OCI-LY7 (cell line): ENCODE measurements around the gene ANO6. TPM values are rescaled to one million over a fixed set of nuclear protein-coding genes. Genes with fewer than 3 reads are reported as not detected.
A peak's percentile ranks its signal among the peaks of the same experiment; 100 is the strongest.

ENCODE experiments used
- BruUV-seq: library from RNA; stranded (reverse); fragments of 400-500 nt; replicated peaks from 2 replicates; lab custom pipeline; 2021; lab: Mats Ljungman, UMichigan
- CTCF ChIA-PET: fragments of 300-600 bp; sonication (Branson Sonifier 250); formaldehyde crosslinking; loops from one replicate; lab custom pipeline; 2022; ENCODE audit warnings: antibody characterized with exemption; ENCODE audit not compliant: unreplicated experiment; lab: Charles Lee
- POLR2A ChIA-PET: fragments of 300-600 bp; sonication (Branson Sonifier 250); formaldehyde crosslinking; loops from one replicate; lab custom pipeline; 2022; ENCODE audit warnings: antibody characterized with exemption; lab: Charles Lee
- DNase-seq: peaks from one replicate; pipeline ENCODE4 v3.0.0-alpha.2; 2015; ENCODE audit warnings: low spot score
- H2AFZ ChIP-seq: fragments of 200-600 bp; sonication (generic), shearing (Covaris generic); 2 replicates; pipeline ENCODE4 v1.6.1; 2014; ENCODE audit warnings: mild to moderate bottlenecking, antibody characterized with exemption, low read length, moderate library complexity
- H3K27ac ChIP-seq: fragments of 200-600 bp; sonication (generic); 2 replicates; pipeline ENCODE4 v1.5.1; 2014; ENCODE audit warnings: mixed run types, low read depth, mild to moderate bottlenecking, moderate library complexity, low read length, inconsistent platforms; ENCODE audit not compliant: poor library complexity, severe bottlenecking
- H3K36me3 ChIP-seq: fragments of 200-600 bp; sonication (generic); 2 replicates; pipeline ENCODE4 v1.6.1; 2014; ENCODE audit warnings: mild to moderate bottlenecking, antibody characterized with exemption, low read length, moderate library complexity, mixed read lengths; ENCODE audit not compliant: insufficient read depth
- H3K4me1 ChIP-seq: fragments of 200-600 bp; sonication (generic); 2 replicates; pipeline ENCODE4 v1.5.1; 2014; ENCODE audit warnings: mild to moderate bottlenecking, low read length; ENCODE audit not compliant: insufficient read depth, poor library complexity, severe bottlenecking
- H3K4me2 ChIP-seq: fragments of 200-600 bp; sonication (generic); 2 replicates; pipeline ENCODE4 v1.6.1; 2014; ENCODE audit warnings: mild to moderate bottlenecking, low read length
- H3K4me3 ChIP-seq: fragments of 200-600 bp; sonication (generic); 2 replicates; pipeline ENCODE4 v1.5.1; 2014; ENCODE audit warnings: mild to moderate bottlenecking, low read depth, low read length; ENCODE audit not compliant: poor library complexity, severe bottlenecking
- H3K79me2 ChIP-seq: fragments of 200-600 bp; sonication (generic); 2 replicates; pipeline ENCODE4 v1.6.1; 2016; ENCODE audit warnings: low read depth, mild to moderate bottlenecking, low read length, moderate library complexity, mixed read lengths; ENCODE audit not compliant: insufficient read depth
- H3K9me2 ChIP-seq: fragments of 200-600 bp; sonication (generic); 2 replicates; pipeline ENCODE4 v1.6.1; 2016; ENCODE audit warnings: mild to moderate bottlenecking, low read length, mixed read lengths; ENCODE audit not compliant: insufficient read depth
- H3K9me3 ChIP-seq: fragments of 200-600 bp; sonication (generic); 2 replicates; pipeline ENCODE4 v1.6.1; 2014; ENCODE audit warnings: mild to moderate bottlenecking, mixed run types, low read length, mixed read lengths
- H4K20me1 ChIP-seq: fragments of 200-600 bp; sonication (generic); 2 replicates; pipeline ENCODE4 v1.6.1; 2014; ENCODE audit warnings: mild to moderate bottlenecking, antibody characterized with exemption, low read length, moderate library complexity, mixed read lengths; ENCODE audit not compliant: insufficient read depth
- CTCF ChIP-seq: fragments of 200-600 bp; sonication (generic); conservative IDR thresholded peaks from 2 replicates; pipeline ENCODE4 v1.5.1; 2014; ENCODE audit warnings: mild to moderate bottlenecking, antibody characterized with exemption, low read length, moderate library complexity, mixed read lengths
- EZH2phosphoT487 ChIP-seq: fragments of 200-600 bp; sonication (generic); IDR thresholded peaks from 2 replicates; pipeline ENCODE4 v1.6.1; 2018; ENCODE audit warnings: low read depth, borderline replicate concordance, mild to moderate bottlenecking, mixed run types, antibody characterized with exemption, low read length, moderate library complexity, mixed read lengths
- intact Hi-C: fragments of 100-400 bp; cut with micrococcal nuclease; formaldehyde crosslinking; loops from one replicate; pipeline ENCODE4 v1.10.0; 2022; ENCODE audit not compliant: unreplicated experiment
- total RNA-seq, 2 experiments: library from RNA; depleted of rRNA in 1 of 2; stranded (reverse); fragments of >200 nt in 1 of 2; shearing (Covaris generic) in 1 of 2; gene quantifications; 2 replicates each; pipeline ENCODE4 v1.2.3, GENCODE V29; 2014 to 2022

ANO6 gene
- total RNA-seq, 2 experiments from 2014 or later, result 15.0 to 17.7 TPM

- intact Hi-C loops, result no loop called here
- POLR2A ChIA-PET, result interaction anchor here (0.6 kb wide), 1 partner anchor 614 kb away, joined by 3 read pairs; no protein-coding TSS in a partner anchor
- Histone ChIP-seq H3K36me3 (peaks cover 22% of the 10 kb centered on the region), H4K20me1 (no peaks in the 10 kb centered on the region), H3K9me2 (no peaks in the 10 kb centered on the region), H3K9me3 (no peaks in the 10 kb centered on the region), H3K4me1 (peaks cover 11% of the 10 kb centered on the region), H3K27ac (peak overlapping the region; percentile 41), H2AFZ (no peak overlapping the region), H3K4me3 (no peak overlapping the region), H3K79me2 (no peaks in the 10 kb centered on the region), H3K4me2 (no peak overlapping the region)
- no TSS peak for BruUV-seq
- TF ChIP-seq EZH2phosphoT487, result no peak
- TF ChIP-seq CTCF, result no peak
- DNase-seq, result peak; percentile 31
- CTCF ChIA-PET, result no interaction called here
Measured at GRCh38 chr12:45407981-45408728, 192.3 kb downstream of the ANO6 start.

- no peak overlapping the region for H3K27ac ChIP-seq
- H3K9me3 ChIP-seq, result no peaks in the 10 kb centered on the region
- intact Hi-C loops, result no loop called here
- no peak for TF ChIP-seq EZH2phosphoT487
- TF ChIP-seq CTCF, result no peak
- ChIA-PET POLR2A (interaction anchor here (0.6 kb wide), 1 partner anchor 114 kb away, joined by 3 read pairs; no protein-coding TSS in a partner anchor), CTCF (no interaction called here)
- H3K9me2 ChIP-seq, result no peaks in the 10 kb centered on the region
- no peak for DNase-seq
- no peak overlapping the region for H2AFZ ChIP-seq
- H3K4me2 ChIP-seq, result no peak overlapping the region
- H4K20me1 ChIP-seq, result no peaks in the 10 kb centered on the region
- H3K4me3 ChIP-seq, result no peak overlapping the region
- peaks cover 17% of the 10 kb centered on the region for H3K36me3 ChIP-seq
- no peaks in the 10 kb centered on the region for H3K79me2 ChIP-seq
- peaks cover 11% of the 10 kb centered on the region for H3K4me1 ChIP-seq
- no TSS peak for BruUV-seq
Measured at GRCh38 chr12:45408729-45409114, 192.8 kb downstream of the ANO6 start.

GRCh38 chr12:45409966-45410365 lies 194.1 kb downstream of the ANO6 start:
- POLR2A ChIA-PET, result interaction anchor here (0.6 to 1.7 kb wide), 3 partner anchors 9 to 428 kb away, joined by 3 to 4 read pairs (median 3); no protein-coding TSS in a partner anchor
- intact Hi-C loops, result no loop called here
- no TSS peak for BruUV-seq
- CTCF ChIA-PET, result no interaction called here
- H3K9me3 ChIP-seq, result no peaks in the 10 kb centered on the region
- H3K9me2 ChIP-seq, result no peaks in the 10 kb centered on the region
- no peak for DNase-seq
- H3K4me2 ChIP-seq, result no peak overlapping the region
- no peak overlapping the region for H3K4me3 ChIP-seq
- no peak overlapping the region for H2AFZ ChIP-seq
- H3K36me3 ChIP-seq, result peaks cover 17% of the 10 kb centered on the region
- H3K79me2 ChIP-seq, result no peaks in the 10 kb centered on the region
- TF ChIP-seq EZH2phosphoT487 (no peak), CTCF (no peak)
- no peaks in the 10 kb centered on the region for H4K20me1 ChIP-seq
- H3K4me1 ChIP-seq, result peaks cover 11% of the 10 kb centered on the region
- H3K27ac ChIP-seq, result no peak overlapping the region
